WTC11 (cell line): Measurements from ENCODE around the gene UGT1A1.

ENCODE experiments used
- GABPB1 ChIP-seq: sonication (generic); formaldehyde crosslinking; IDR thresholded peaks from 2 replicates; pipeline ENCODE4 v1.8.1; 2023; ENCODE audit warnings: mild to moderate bottlenecking, missing genetic modification reagents
- MYBL2 ChIP-seq: sonication (generic); formaldehyde crosslinking; IDR thresholded peaks from 2 replicates; pipeline ENCODE4 v1.8.1; 2023; ENCODE audit warnings: mild to moderate bottlenecking, moderate library complexity, missing genetic modification reagents
- NR3C1 ChIP-seq: sonication (generic); formaldehyde crosslinking; conservative IDR thresholded peaks from 2 replicates; pipeline ENCODE4 v1.8.1; 2023; ENCODE audit warnings: low read depth, mild to moderate bottlenecking, missing genetic modification reagents
- SP1 ChIP-seq: sonication (generic); formaldehyde crosslinking; conservative IDR thresholded peaks from 2 replicates; pipeline ENCODE4 v1.8.1; 2022; ENCODE audit warnings: missing genetic modification reagents
- ZNF317 ChIP-seq: sonication (generic); formaldehyde crosslinking; IDR thresholded peaks from 2 replicates; pipeline ENCODE4 v1.8.1; 2023; ENCODE audit warnings: low read depth, mild to moderate bottlenecking, moderate library complexity, missing genetic modification reagents, borderline replicate concordance
- TF ChIP-seq, protein P1 (sequence below): fragments of 200-600 bp; IDR thresholded peaks from 2 replicates; pipeline ENCODE4 v1.8.0; 2022; ENCODE audit warnings: antibody characterized with exemption
- TF ChIP-seq, protein P2 (sequence below): sonication (generic); formaldehyde crosslinking; IDR thresholded peaks from 2 replicates; pipeline ENCODE4 v1.8.0; 2022; ENCODE audit warnings: mild to moderate bottlenecking, missing genetic modification reagents
- TF ChIP-seq, protein P3 (sequence below): sonication (generic); formaldehyde crosslinking; IDR thresholded peaks from 2 replicates; pipeline ENCODE4 v1.8.0; 2023; ENCODE audit warnings: mild to moderate bottlenecking, missing genetic modification reagents
- TF ChIP-seq, protein P4 (sequence below): sonication (generic); formaldehyde crosslinking; IDR thresholded peaks from 2 replicates; pipeline ENCODE4 v1.8.1; 2022; ENCODE audit warnings: low read depth, mild to moderate bottlenecking, moderate library complexity, missing genetic modification reagents, borderline replicate concordance

DNA sequence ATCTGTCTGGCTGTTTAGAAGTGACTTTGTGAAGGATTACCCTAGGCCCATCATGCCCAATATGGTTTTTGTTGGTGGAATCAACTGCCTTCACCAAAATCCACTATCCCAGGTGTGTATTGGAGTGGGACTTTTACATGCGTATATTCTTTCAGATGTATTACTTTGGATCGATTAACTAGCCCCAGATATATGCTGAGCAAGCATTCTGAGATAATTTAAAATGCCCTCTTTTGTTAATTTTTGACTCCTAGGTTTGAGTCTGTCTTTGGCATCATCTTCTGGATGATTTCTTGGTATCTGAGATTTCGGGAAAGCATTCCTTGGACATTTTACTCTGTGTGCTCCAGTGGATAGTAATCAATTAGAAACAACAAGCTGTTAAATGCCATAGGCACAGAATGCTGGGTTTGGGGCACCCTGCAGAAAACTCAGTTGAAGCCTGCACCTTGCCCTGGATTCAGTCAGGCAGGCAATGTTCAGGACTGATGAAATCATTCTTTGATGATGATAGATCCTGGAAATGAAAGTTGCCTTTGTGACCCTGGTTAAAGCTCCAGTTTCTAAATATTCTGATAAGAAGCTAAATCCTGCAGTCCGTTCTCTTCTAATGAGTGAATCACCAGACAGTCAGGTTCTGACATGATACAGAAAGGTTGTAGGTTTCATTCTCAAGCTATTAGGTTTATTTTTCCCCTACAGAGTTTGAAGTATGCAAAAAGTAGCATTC, 1.1 kb downstream of the UGT1A1 start:
- no peak for TF ChIP-seq NR3C1 (CRISPR knock-in tag)
- TF ChIP-seq, protein P1, sequence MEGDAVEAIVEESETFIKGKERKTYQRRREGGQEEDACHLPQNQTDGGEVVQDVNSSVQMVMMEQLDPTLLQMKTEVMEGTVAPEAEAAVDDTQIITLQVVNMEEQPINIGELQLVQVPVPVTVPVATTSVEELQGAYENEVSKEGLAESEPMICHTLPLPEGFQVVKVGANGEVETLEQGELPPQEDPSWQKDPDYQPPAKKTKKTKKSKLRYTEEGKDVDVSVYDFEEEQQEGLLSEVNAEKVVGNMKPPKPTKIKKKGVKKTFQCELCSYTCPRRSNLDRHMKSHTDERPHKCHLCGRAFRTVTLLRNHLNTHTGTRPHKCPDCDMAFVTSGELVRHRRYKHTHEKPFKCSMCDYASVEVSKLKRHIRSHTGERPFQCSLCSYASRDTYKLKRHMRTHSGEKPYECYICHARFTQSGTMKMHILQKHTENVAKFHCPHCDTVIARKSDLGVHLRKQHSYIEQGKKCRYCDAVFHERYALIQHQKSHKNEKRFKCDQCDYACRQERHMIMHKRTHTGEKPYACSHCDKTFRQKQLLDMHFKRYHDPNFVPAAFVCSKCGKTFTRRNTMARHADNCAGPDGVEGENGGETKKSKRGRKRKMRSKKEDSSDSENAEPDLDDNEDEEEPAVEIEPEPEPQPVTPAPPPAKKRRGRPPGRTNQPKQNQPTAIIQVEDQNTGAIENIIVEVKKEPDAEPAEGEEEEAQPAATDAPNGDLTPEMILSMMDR = no peak
- TF ChIP-seq, protein P2, sequence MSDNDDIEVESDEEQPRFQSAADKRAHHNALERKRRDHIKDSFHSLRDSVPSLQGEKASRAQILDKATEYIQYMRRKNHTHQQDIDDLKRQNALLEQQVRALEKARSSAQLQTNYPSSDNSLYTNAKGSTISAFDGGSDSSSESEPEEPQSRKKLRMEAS (CRISPR knock-in tag) = no peak
- TF ChIP-seq ZNF317 (CRISPR knock-in tag) = no peak
- no peak for TF ChIP-seq SP1 (CRISPR knock-in tag)
- TF ChIP-seq, protein P3, sequence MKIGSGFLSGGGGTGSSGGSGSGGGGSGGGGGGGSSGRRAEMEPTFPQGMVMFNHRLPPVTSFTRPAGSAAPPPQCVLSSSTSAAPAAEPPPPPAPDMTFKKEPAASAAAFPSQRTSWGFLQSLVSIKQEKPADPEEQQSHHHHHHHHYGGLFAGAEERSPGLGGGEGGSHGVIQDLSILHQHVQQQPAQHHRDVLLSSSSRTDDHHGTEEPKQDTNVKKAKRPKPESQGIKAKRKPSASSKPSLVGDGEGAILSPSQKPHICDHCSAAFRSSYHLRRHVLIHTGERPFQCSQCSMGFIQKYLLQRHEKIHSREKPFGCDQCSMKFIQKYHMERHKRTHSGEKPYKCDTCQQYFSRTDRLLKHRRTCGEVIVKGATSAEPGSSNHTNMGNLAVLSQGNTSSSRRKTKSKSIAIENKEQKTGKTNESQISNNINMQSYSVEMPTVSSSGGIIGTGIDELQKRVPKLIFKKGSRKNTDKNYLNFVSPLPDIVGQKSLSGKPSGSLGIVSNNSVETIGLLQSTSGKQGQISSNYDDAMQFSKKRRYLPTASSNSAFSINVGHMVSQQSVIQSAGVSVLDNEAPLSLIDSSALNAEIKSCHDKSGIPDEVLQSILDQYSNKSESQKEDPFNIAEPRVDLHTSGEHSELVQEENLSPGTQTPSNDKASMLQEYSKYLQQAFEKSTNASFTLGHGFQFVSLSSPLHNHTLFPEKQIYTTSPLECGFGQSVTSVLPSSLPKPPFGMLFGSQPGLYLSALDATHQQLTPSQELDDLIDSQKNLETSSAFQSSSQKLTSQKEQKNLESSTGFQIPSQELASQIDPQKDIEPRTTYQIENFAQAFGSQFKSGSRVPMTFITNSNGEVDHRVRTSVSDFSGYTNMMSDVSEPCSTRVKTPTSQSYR (CRISPR knock-in tag) = no peak
- no peak for TF ChIP-seq GABPB1 (CRISPR knock-in tag)
- TF ChIP-seq, protein P4, sequence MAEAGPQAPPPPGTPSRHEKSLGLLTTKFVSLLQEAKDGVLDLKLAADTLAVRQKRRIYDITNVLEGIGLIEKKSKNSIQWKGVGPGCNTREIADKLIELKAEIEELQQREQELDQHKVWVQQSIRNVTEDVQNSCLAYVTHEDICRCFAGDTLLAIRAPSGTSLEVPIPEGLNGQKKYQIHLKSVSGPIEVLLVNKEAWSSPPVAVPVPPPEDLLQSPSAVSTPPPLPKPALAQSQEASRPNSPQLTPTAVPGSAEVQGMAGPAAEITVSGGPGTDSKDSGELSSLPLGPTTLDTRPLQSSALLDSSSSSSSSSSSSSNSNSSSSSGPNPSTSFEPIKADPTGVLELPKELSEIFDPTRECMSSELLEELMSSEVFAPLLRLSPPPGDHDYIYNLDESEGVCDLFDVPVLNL (CRISPR knock-in tag) = no peak
- no peak for TF ChIP-seq MYBL2 (CRISPR knock-in tag)
